Measurements from ENCODE around the gene TMEM19. TPM values are rescaled to one million over a fixed set of nuclear protein-coding genes. Genes with fewer than 3 reads are reported as not detected.

Gene TMEM19
- total RNA-seq, 4 donors from 2014 or later: 19.6 to 31.4 (median 21.6) TPM

- TF ChIP-seq CTCF (IDR thresholded peaks at IDR 0.05; ENCODE audit: low read depth): no peak
Observed at GRCh38 chr12:71645268-71645667, 40.6 kb upstream of the TMEM19 start.

DNA sequence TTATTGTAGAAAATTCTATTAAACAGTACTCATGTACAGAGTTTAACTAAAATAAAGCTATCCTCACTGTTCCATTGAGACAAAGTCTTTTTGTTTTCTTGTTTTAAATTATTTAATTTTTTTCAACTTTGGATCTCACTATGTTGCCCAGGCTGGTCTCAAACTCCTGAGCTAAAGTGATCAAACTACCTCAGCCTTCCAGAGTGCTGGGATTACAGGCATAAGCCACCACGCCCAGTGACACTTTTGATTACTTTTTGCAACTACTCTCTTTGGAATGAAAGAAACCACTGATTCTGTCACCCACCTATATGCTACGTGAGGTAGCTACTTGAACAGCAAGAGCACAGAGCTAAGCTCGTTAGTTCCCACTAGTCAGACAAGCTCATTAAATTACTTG, 39.4 kb upstream of the TMEM19 start:
- TF ChIP-seq CTCF (IDR thresholded peaks at IDR 0.05; ENCODE audit: low read depth): no peak

- no peak for TF ChIP-seq CTCF (IDR thresholded peaks at IDR 0.05; ENCODE audit: low read depth)
Observed at GRCh38 chr12:71648537-71648936, 37.3 kb upstream of the TMEM19 start.

DNA sequence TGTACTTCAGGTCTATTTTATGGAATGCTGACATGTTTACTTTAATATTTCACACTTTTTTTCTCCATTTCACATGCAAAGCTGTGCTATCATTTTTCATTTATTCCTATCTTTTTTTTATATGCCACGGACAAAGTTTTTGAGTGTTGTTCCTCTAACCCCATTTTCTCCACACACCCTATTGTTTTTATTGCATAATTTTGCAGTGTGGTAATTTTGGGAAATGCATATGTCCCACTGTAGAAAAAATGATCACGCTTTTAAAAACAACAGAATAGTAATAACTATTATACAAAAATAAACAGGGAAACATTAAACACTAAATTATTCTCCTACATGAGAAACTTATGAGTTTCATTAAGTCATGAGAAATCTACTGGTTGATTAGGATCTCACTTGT, 36.5 kb upstream of the TMEM19 start:
- no peak for TF ChIP-seq CTCF (IDR thresholded peaks at IDR 0.05; ENCODE audit: low read depth)

DNA sequence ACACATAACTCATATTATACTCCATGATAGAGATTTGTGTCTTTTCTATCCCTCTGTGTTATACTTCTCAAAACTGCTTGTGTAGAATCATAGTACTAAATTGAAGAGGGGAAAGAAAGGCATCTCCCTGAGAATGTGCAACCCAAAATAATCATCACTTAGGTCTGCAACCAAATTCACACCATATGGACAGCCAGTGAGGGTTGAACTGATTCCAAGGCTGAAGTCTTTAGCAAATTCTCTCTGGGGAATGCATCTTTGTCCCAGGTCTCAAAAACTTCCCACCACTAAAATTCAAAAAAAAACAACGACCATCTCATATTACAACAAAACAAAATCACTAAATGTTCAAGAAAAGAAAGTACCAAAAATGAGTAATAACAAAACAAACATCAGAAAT, 33.2 kb upstream of the TMEM19 start:
- no peak for TF ChIP-seq CTCF (IDR thresholded peaks at IDR 0.05; ENCODE audit: low read depth)

- no peak for TF ChIP-seq CTCF (IDR thresholded peaks at IDR 0.05; ENCODE audit: low read depth)
Observed at GRCh38 chr12:71653137-71653536, 32.7 kb upstream of the TMEM19 start.

- TF ChIP-seq CTCF (IDR thresholded peaks at IDR 0.05; ENCODE audit: low read depth): no peak
Observed at GRCh38 chr12:71654200-71654599, 31.7 kb upstream of the TMEM19 start.
